DOHH2 (cell line): ENCODE results near the gene TRIP11.

Experiments
- CTCF ChIP-seq: fragments of 200-600 bp; sonication (generic); IDR thresholded peaks from one replicate; pipeline ENCODE4 v1.5.1; 2014; ENCODE audit warnings: antibody characterized with exemption, mild to moderate bottlenecking, low read depth, low read length; ENCODE audit not compliant: poor library complexity, severe bottlenecking
- EZH2phosphoT487 ChIP-seq: fragments of 200-600 bp; sonication (generic); IDR thresholded peaks from 2 replicates; pipeline ENCODE4 v1.6.1; 2017; ENCODE audit warnings: borderline replicate concordance, mild to moderate bottlenecking, antibody characterized with exemption, low read length, moderate library complexity, mixed read lengths

- TF ChIP-seq CTCF, result no peak
- TF ChIP-seq EZH2phosphoT487, result no peak
Measured at GRCh38 chr14:92058006-92058917, 18.4 kb upstream of the TRIP11 start.
